HepG2 (cell line): ENCODE results near the gene EID3. TPM values are rescaled to one million over a fixed set of nuclear protein-coding genes. Genes with fewer than 3 reads are reported as not detected.

Experiments used
- ATAC-seq: fragments of 200-7000 bp; cut with Tn5 transposase; 3 replicates; pipeline ENCODE4 v1.9.1; 2020; ENCODE audit warnings: mild to moderate bottlenecking, moderate library complexity
- BruUV-seq: library from RNA; stranded (reverse); fragments of 400-500 nt; replicated peaks from 2 replicates; lab custom pipeline; 2021; lab: Mats Ljungman, UMichigan
- CTCF ChIA-PET: fragments of 300-600 bp; formaldehyde crosslinking; extraction: SDS; loops from one replicate; lab custom pipeline; 2021; ENCODE audit warnings: low total read pairs, inconsistent platforms, low intra/inter-chr PET ratio; lab: Yijun Ruan, JAX
- POLR2A ChIA-PET: fragments of 350-600 bp; sonication (Branson Sonifier 250); formaldehyde crosslinking; loops from one replicate; lab custom pipeline; 2020; ENCODE audit warnings: antibody characterized with exemption, inconsistent platforms; lab: Yijun Ruan, JAX
- DNase-seq: peaks from one replicate; pipeline ENCODE4 v3.0.0-alpha.2; 2015; ENCODE audit warnings: low spot score
- FAIRE-seq: peaks from 3 replicates; lab custom pipeline; 2011; peaks lifted over from hg19 to GRCh38; lab: Jason Lieb, UNC
- H2AFZ ChIP-seq: one replicate; pipeline ENCODE4 v1.6.1; 2011; ENCODE audit warnings: low read length, inconsistent platforms
- H3K27ac ChIP-seq: fragments of 300-600 bp; 3 replicates; pipeline ENCODE4 v1.8.0; 2011; ENCODE audit warnings: mixed run types, mild to moderate bottlenecking, mixed read lengths, low read length, inconsistent platforms; ENCODE audit not compliant: insufficient read depth; ENCODE audit errors: extremely low read length
- H3K27me3 ChIP-seq, 2 experiments: fragments of 200-600 bp in 1 of 2; 2 replicates in 1 of 2; 3 replicates in 1 of 2; pipeline versions ENCODE4 v1.6.0 to v1.8.0; 2011; ENCODE audit warnings: low read length in 2 of 2, mild to moderate bottlenecking in 2 of 2, moderate library complexity in 2 of 2, inconsistent platforms in 1 of 2; ENCODE audit not compliant: insufficient read depth in 2 of 2, control insufficient read depth in 1 of 2
- H3K36me3 ChIP-seq, 2 experiments: fragments of 200-600 bp in 1 of 2; replicated peaks in 1 of 2; 2 replicates in 1 of 2; 3 replicates in 1 of 2; pipeline versions ENCODE4 v1.5.1 to v1.8.0; 2011; ENCODE audit warnings: low read length in 2 of 2, inconsistent platforms in 1 of 2; ENCODE audit not compliant: insufficient read depth in 2 of 2, control insufficient read depth in 1 of 2
- H3K4me1 ChIP-seq: 2 replicates; pipeline ENCODE4 v1.5.1; 2012; ENCODE audit warnings: low read length, inconsistent platforms; ENCODE audit not compliant: insufficient read depth
- H3K4me2 ChIP-seq: 2 replicates; pipeline ENCODE4 v1.6.0; 2011; ENCODE audit warnings: low read depth, low read length, inconsistent platforms
- H3K4me3 ChIP-seq, 3 experiments: fragments of 200-600 bp in 1 of 3; sonication (generic), shearing (Covaris generic) in 1 of 3; replicated peaks in 1 of 3; 2 replicates each; pipeline ENCODE4 v1.5.1; 2011 to 2016; ENCODE audit warnings: low read length in 3 of 3, inconsistent platforms in 2 of 3, low read depth in 2 of 3, mild to moderate bottlenecking in 2 of 3, control low read depth in 1 of 3, mixed read lengths in 1 of 3; ENCODE audit not compliant: insufficient read depth in 1 of 3
- H3K79me2 ChIP-seq: one replicate; pipeline ENCODE4 v1.6.1; 2011; ENCODE audit warnings: low read length, inconsistent platforms; ENCODE audit not compliant: insufficient read depth
- H3K9ac ChIP-seq: 2 replicates; pipeline ENCODE4 v1.6.0; 2011; ENCODE audit warnings: mild to moderate bottlenecking, low read depth, low read length, inconsistent platforms; ENCODE audit not compliant: insufficient read depth
- H3K9me3 ChIP-seq: 2 replicates; pipeline ENCODE4 v1.5.1; 2012; ENCODE audit warnings: mild to moderate bottlenecking, low read length
- H4K20me1 ChIP-seq: 2 replicates; pipeline ENCODE4 v1.6.0; 2011; ENCODE audit warnings: inconsistent platforms, mild to moderate bottlenecking, low read length, moderate library complexity; ENCODE audit not compliant: insufficient read depth
- MLLT10 ChIP-seq: sonication (generic); formaldehyde crosslinking; IDR thresholded peaks from 2 replicates; pipeline ENCODE4 v1.4.0; 2020; ENCODE audit warnings: missing genetic modification reagents
- POLR2AphosphoS2 ChIP-seq: IDR thresholded peaks from 2 replicates; pipeline ENCODE4 v1.6.1; 2011; ENCODE audit warnings: low read depth, low read length, improper control_type of control experiment
- RBM22 ChIP-seq: fragments of 200-400 bp; formaldehyde crosslinking; optimal IDR thresholded peaks from 2 replicates; pipeline ENCODE3; 2017; ENCODE audit warnings: mild to moderate bottlenecking, low read length, moderate library complexity
- TGIF2 ChIP-seq: IDR thresholded peaks from 2 replicates; pipeline ENCODE4 v1.6.1; 2016; ENCODE audit warnings: control low read depth, missing compliant biosample characterization
- ZSCAN12 ChIP-seq: sonication (generic); formaldehyde crosslinking; IDR thresholded peaks from 2 replicates; pipeline ENCODE4 v1.9.0; 2021; ENCODE audit warnings: mild to moderate bottlenecking, missing genetic modification reagents
- WGBS: methylation state at CpG from one replicate; pipeline ENCODE4 v1.1.6; 2017; ENCODE audit warnings: low lambda C conversion rate; 5-methylcytosine and 5-hydroxymethylcytosine counted together
- in situ Hi-C: cut with HindIII; loops from 2 replicates; pipeline ENCODE4 v1.10.0; 2017; ENCODE audit warnings: low pct_unique_long_range_greater_than_20kb; ENCODE audit not compliant: extremely low pct_ligation_motif_present
- intact Hi-C: fragments of 100-400 bp; cut with micrococcal nuclease; formaldehyde crosslinking; loops from one replicate; pipeline ENCODE4 v1.10.0; 2022; ENCODE audit not compliant: unreplicated experiment
- polyA plus RNA-seq, 8 experiments: library from polyadenylated mRNA; depleted of rRNA in 3 of 8; stranded (reverse) in 7 of 8; unstranded in 1 of 8; fragments of >200 nt; fragmentation: Illumina TruSeq in 4 of 8; extraction: Trizol in 4 of 8; gene quantifications; 2 replicates each; pipeline versions ENCODE4 v1.2.1 to v1.2.3, GENCODE V29; 2011 to 2016; ENCODE audit warnings: low read depth in 4 of 8, missing spikeins in 1 of 8, mixed read lengths in 1 of 8; ENCODE audit not compliant: insufficient read depth in 1 of 8
- total RNA-seq, 5 experiments: library from RNA; depleted of rRNA; stranded (reverse); fragments of >200 nt; fragmentation: Illumina TruSeq; extraction: Trizol; gene quantifications; 2 replicates each; pipeline ENCODE4 v1.2.3, GENCODE V29; 2016; ENCODE audit warnings: low read depth in 1 of 5
- TF ChIP-seq, protein P1 (sequence below): sonication (generic); formaldehyde crosslinking; IDR thresholded peaks from 2 replicates; pipeline ENCODE4 v1.8.1; 2023; ENCODE audit warnings: mild to moderate bottlenecking, moderate library complexity, missing genetic modification reagents

The EID3 gene
- total and polyA plus RNA-seq, 2 of the 13 experiments (the other 11 are each of a cell fraction or from before 2014, with no cell fraction given), result 0.38 to 4.5 TPM

DNA sequence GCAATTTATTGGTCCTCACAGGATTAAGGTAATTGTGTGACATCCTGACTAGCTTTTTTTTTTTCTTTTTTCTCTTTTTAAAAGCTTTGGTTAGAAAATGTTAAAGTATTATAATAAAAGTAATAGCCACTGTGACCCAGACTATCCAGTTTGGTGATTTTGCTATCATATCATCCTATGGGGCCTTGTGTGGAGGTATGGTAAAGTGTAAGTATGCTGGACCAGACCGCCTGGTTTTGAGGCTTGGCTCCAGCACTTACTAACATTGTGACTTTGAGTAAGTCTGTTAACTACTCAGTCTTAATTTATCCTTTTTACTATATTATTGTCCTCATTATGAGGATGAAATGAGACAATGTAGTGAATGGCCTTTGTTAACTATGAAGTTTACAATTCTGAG, 15.5 kb downstream of the EID3 start (continued):
- TF ChIP-seq TGIF2 (CRISPR knock-in tag), result no peak

DNA sequence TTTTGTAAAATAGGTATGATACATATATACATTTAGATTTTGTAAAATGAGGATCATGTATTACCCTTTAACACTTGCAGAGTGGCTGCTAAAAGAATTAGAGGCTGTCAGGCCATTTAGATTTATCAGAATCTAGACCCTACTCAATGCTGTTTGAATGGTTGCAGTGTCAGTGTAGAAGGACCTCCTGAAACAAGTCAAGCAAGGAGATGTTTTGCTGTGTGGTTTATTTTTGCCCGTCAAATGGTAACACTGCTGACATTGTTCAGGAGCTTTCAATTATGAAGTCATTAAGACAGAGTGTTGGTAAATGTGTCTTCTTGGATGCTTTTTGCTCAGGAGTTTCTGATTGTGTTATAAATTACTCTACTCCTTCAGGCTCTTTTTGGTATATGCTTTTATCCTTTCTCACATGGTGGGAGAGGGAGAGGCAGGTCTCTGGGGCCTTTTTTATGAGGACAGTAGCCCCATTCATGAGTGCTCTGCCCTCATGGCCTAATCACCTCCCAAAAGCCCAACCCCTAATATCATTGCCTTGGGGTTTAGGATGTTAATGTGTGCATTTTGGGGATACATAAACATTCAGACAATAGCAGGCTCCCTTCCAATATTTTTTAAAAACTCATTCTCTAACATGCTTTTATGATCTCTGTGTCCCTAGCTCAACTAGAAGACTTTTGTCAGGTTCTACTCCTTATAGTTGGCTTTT, 16.5 kb downstream of the EID3 start:
- Histone ChIP-seq H3K9me3 (no peaks in the 10 kb centered on the region), H3K79me2 (no peaks in the 10 kb centered on the region), H3K4me3 (no peak overlapping the region), H3K4me1 (no peaks in the 10 kb centered on the region), H3K27ac (no peak overlapping the region), H4K20me1 (no peaks in the 10 kb centered on the region; the same call in 1 of the 2 replicates), H3K27me3 (no peaks in the 10 kb centered on the region)
- FAIRE-seq (no peak), DNase-seq (no peak), ATAC-seq (no peak)
- in situ Hi-C loops, result no loop called here
- intact Hi-C loops, result no loop called here
- CTCF ChIA-PET, result no interaction called here
- TF ChIP-seq MLLT10 (CRISPR knock-in tag) (no peak), ZSCAN12 (CRISPR knock-in tag) (no peak), RBM22 (peak; percentile 80), POLR2AphosphoS2 (peak; percentile 74)
- TF ChIP-seq, protein P1, sequence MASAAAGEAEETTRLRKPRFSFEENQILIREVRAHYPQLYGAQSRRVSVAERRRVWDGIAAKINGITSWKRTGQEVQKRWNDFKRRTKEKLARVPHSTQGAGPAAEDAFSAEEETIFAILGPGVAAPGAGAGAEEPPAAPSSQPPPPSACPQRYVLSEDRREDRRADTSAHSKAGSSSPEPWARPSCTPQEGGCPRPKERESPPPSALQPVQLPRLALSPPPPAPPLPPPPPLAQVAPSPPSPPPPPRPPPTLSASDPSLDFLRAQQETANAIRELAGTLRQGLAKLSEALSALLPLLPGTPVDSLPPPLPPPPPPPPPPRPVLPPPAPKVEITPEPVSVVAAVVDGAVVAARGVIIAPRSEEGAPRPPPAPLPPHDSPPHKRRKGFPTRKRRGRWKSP, result no peak
- TF ChIP-seq, all 625 proteins: peak for 2
- H3K36me3 ChIP-seq, result peaks cover 21 to 75% of the 10 kb centered on the region in 2 experiments
- H2AFZ ChIP-seq, result no peak overlapping the region
- no peak overlapping the region for H3K4me2 ChIP-seq
- BruUV-seq, result no TSS peak
- H3K9ac ChIP-seq, result no peak overlapping the region
- POLR2A ChIA-PET, result no interaction called here
- 100% methylated on average over 1 of the region's 1 CpG for WGBS
